ENCODE measurements around the gene MTR. TPM values are rescaled to one million over a fixed set of nuclear protein-coding genes. Genes with fewer than 3 reads are reported as not detected.

Gene MTR
- total RNA-seq, 1 experiment from 2014 or later = 24.6 TPM

- Histone ChIP-seq H3K36me3 (ENCODE audit: control insufficient read depth in 1 of 2, insufficient read depth in 2 of 2, low read length in 2 of 2) (peaks cover 20 to 22% of the 10 kb centered on the region in 2 experiments), H3K27me3 (ENCODE audit: insufficient read depth, low read length) (no peaks in the 10 kb centered on the region), H3K4me2 (ENCODE audit: low read length) (no peak overlapping the region), H3K9ac (ENCODE audit: low read length) (no peak overlapping the region), H2AFZ (ENCODE audit: low read depth, low read length, poor library complexity, severe bottlenecking) (no peak overlapping the region), H4K20me1 (ENCODE audit: insufficient read depth) (no peaks in the 10 kb centered on the region), H3K4me3 (replicated peaks in 1 of 2; ENCODE audit: low read depth in 1 of 2, low read length in 2 of 2) (no peak overlapping the region), H3K79me2 (ENCODE audit: insufficient read depth, low read length) (no peaks in the 10 kb centered on the region), H3K9me3 (ENCODE audit: control insufficient read depth in 1 of 2, insufficient read depth in 1 of 2, low read depth in 1 of 2, low read length in 2 of 2) (no peaks in the 10 kb centered on the region), H3K4me1 (ENCODE audit: control insufficient read depth in 1 of 2, insufficient read depth in 2 of 2, low read length in 2 of 2) (no peaks in the 10 kb centered on the region), H3K27ac (ENCODE audit: low read depth, low read length) (no peak overlapping the region), H3K9me2 (ENCODE audit: insufficient read depth) (no peaks in the 10 kb centered on the region)
- ChIA-PET RAD21 (ENCODE audit: low non-redundant PET in 1 of 2, low total read pairs in 2 of 2, uncharacterized antibody in 2 of 2, unreplicated experiment in 2 of 2) (no interaction called here), POLR2A (no interaction called here), CTCF (no interaction called here)
- TF ChIP-seq JUND (IDR thresholded peaks at IDR 0.05) = no peak
- DNase-seq (ENCODE audit: low read depth, low spot score) (no peak), ATAC-seq (no peak)
- intact Hi-C loops (cut with micrococcal nuclease) = no loop called here
- BruUV-seq (replicated peaks) = no TSS peak
These were observed 41.1 kb downstream of the MTR start for GRCh38 chr1:236836157-236836556.

GRCh38 chr1:236837115-236837514, 42.0 kb downstream of the MTR start:
- no TSS peak for BruUV-seq (replicated peaks)
- intact Hi-C loops (cut with micrococcal nuclease) = no loop called here
- Histone ChIP-seq H4K20me1 (ENCODE audit: insufficient read depth) (no peaks in the 10 kb centered on the region), H3K79me2 (ENCODE audit: insufficient read depth, low read length) (no peaks in the 10 kb centered on the region), H3K4me3 (replicated peaks in 1 of 2; ENCODE audit: low read depth in 1 of 2, low read length in 2 of 2) (no peak overlapping the region), H3K9me2 (ENCODE audit: insufficient read depth) (no peaks in the 10 kb centered on the region), H3K4me1 (ENCODE audit: control insufficient read depth in 1 of 2, insufficient read depth in 2 of 2, low read length in 2 of 2) (no peaks in the 10 kb centered on the region), H3K9me3 (ENCODE audit: control insufficient read depth in 1 of 2, insufficient read depth in 1 of 2, low read depth in 1 of 2, low read length in 2 of 2) (no peaks in the 10 kb centered on the region), H3K27me3 (ENCODE audit: insufficient read depth, low read length) (no peaks in the 10 kb centered on the region), H3K27ac (ENCODE audit: low read depth, low read length) (no peak overlapping the region), H3K4me2 (ENCODE audit: low read length) (no peak overlapping the region), H3K9ac (ENCODE audit: low read length) (no peak overlapping the region), H3K36me3 (ENCODE audit: control insufficient read depth in 1 of 2, insufficient read depth in 2 of 2, low read length in 2 of 2) (peaks cover 15 to 18% of the 10 kb centered on the region in 2 experiments), H2AFZ (ENCODE audit: low read depth, low read length, poor library complexity, severe bottlenecking) (no peak overlapping the region)
- POLR2A ChIA-PET = no interaction called here
- CTCF ChIA-PET = no interaction called here
- TF ChIP-seq TCF7L2 (IDR thresholded peaks at IDR 0.05; ENCODE audit: borderline replicate concordance, extremely low read depth, insufficient read depth, insufficient read length) (no peak), CBX3 (IDR thresholded peaks at IDR 0.05; ENCODE audit: low read depth) (no peak), MAX (IDR thresholded peaks at IDR 0.05) (no peak), ELF1 (IDR thresholded peaks at IDR 0.05; ENCODE audit: borderline replicate concordance, low read depth) (no peak), EZH2 (IDR thresholded peaks at IDR 0.05) (no peak)
- DNase-seq (ENCODE audit: low read depth, low spot score) = no peak
- RAD21 ChIA-PET (ENCODE audit: low non-redundant PET in 1 of 2, low total read pairs in 2 of 2, uncharacterized antibody in 2 of 2, unreplicated experiment in 2 of 2) = no interaction called here
- ATAC-seq = no peak

All from HCT116 (cell line).